K562 (cell line): ENCODE measurements around the gene TPSG1. TPM values are rescaled to one million over a fixed set of nuclear protein-coding genes. Genes with fewer than 3 reads are reported as not detected.

Source experiments
- ATAC-seq: fragments of 200-7000 bp; cut with Tn5 transposase; 3 replicates; pipeline ENCODE4 v1.9.1; 2020; ENCODE audit warnings: moderate library complexity
- BruUV-seq: library from RNA; stranded (reverse); fragments of 400-500 nt; replicated peaks from 2 replicates; lab custom pipeline; 2021; lab: Mats Ljungman, UMichigan
- CTCF ChIA-PET: fragments of 300-600 bp; formaldehyde crosslinking; extraction: SDS; loops from one replicate; lab custom pipeline; 2021; ENCODE audit warnings: low intra/inter-chr PET ratio; lab: Yijun Ruan, JAX
- POLR2A ChIA-PET: fragments of 300-600, 350-650 bp; sonication (Branson Sonifier 250); formaldehyde crosslinking; extraction: SDS; loops from one replicate; lab custom pipeline; 2021; ENCODE audit warnings: antibody characterized with exemption, inconsistent platforms; lab: Yijun Ruan, JAX
- DNase-seq, 4 experiments: peaks; one replicate each; pipeline versions ENCODE4 v3.0.0 to v3.0.0-alpha.2; 2011 to 2018; ENCODE audit warnings: low spot score in 3 of 4, mixed read lengths in 3 of 4; ENCODE audit errors: extremely low read depth in 1 of 4
- FAIRE-seq: peaks from 2 replicates; lab custom pipeline; 2011; peaks lifted over from hg19 to GRCh38; lab: Jason Lieb, UNC
- H2AFZ ChIP-seq: 2 replicates; pipeline ENCODE4 v1.6.0; 2011; ENCODE audit warnings: low read depth, low read length, control low read depth, inconsistent platforms
- H3K27ac ChIP-seq: fragments of 200-600 bp; 3 replicates; pipeline ENCODE4 v1.8.0; 2011; ENCODE audit warnings: low read depth, mild to moderate bottlenecking, control low read depth, inconsistent platforms, low read length, moderate library complexity, mixed read lengths; ENCODE audit errors: extremely low read depth
- H3K27me3 ChIP-seq, 2 experiments: fragments of 300-600 bp in 1 of 2; 2 replicates in 1 of 2; 3 replicates in 1 of 2; pipeline versions ENCODE4 v1.6.0 to v1.8.0; 2011; ENCODE audit warnings: inconsistent platforms in 2 of 2, low read length in 2 of 2, mild to moderate bottlenecking in 1 of 2, mixed read lengths in 1 of 2, moderate library complexity in 1 of 2; ENCODE audit not compliant: control insufficient read depth in 2 of 2, insufficient read depth in 2 of 2
- H3K36me3 ChIP-seq: fragments of 300-600 bp; 3 replicates; pipeline ENCODE4 v1.8.0; 2011; ENCODE audit warnings: mild to moderate bottlenecking, low read length, inconsistent platforms; ENCODE audit not compliant: control insufficient read depth, insufficient read depth
- H3K4me1 ChIP-seq, 2 experiments: fragments of 200-600 bp in 1 of 2; replicated peaks in 1 of 2; 2 replicates in 1 of 2; 3 replicates in 1 of 2; pipeline versions ENCODE4 v1.5.1 to v1.8.0; 2011; ENCODE audit warnings: inconsistent platforms in 2 of 2, low read length in 2 of 2, mild to moderate bottlenecking in 1 of 2, mixed read lengths in 1 of 2, moderate library complexity in 1 of 2; ENCODE audit not compliant: control insufficient read depth in 2 of 2, insufficient read depth in 2 of 2
- H3K4me2 ChIP-seq: 2 replicates; pipeline ENCODE4 v1.6.1; 2011; ENCODE audit warnings: low read length, control low read depth, inconsistent platforms, mixed read lengths; ENCODE audit not compliant: insufficient read depth
- H3K4me3 ChIP-seq: fragments of 200-600 bp; sonication (generic), shearing (Covaris generic); 2 replicates; pipeline ENCODE4 v1.5.1; 2016; ENCODE audit warnings: control low read depth, inconsistent platforms
- H3K79me2 ChIP-seq: fragments of 200-600 bp; 3 replicates; pipeline ENCODE4 v1.8.0; 2011; ENCODE audit warnings: low read length, inconsistent platforms; ENCODE audit not compliant: control insufficient read depth, insufficient read depth
- H3K9ac ChIP-seq, 2 experiments: 2 replicates each; pipeline versions ENCODE4 v1.6.0 to v1.6.1; 2011; ENCODE audit warnings: low read depth in 2 of 2, low read length in 2 of 2, control low read depth in 1 of 2, inconsistent platforms in 1 of 2, mild to moderate bottlenecking in 1 of 2, mixed read lengths in 1 of 2; ENCODE audit not compliant: insufficient read depth in 1 of 2
- H3K9me1 ChIP-seq: one replicate; pipeline ENCODE4 v1.6.0; 2011; ENCODE audit warnings: inconsistent platforms, mild to moderate bottlenecking, low read length, moderate library complexity; ENCODE audit not compliant: control insufficient read depth, insufficient read depth
- H3K9me3 ChIP-seq: replicated peaks from 2 replicates; pipeline ENCODE4 v1.5.1; 2011; ENCODE audit warnings: low read depth, low read length, inconsistent platforms; ENCODE audit not compliant: control insufficient read depth, insufficient read depth
- H4K20me1 ChIP-seq: replicated peaks from 2 replicates; pipeline ENCODE4 v1.6.1; 2011; ENCODE audit warnings: low read length, inconsistent platforms, mixed read lengths; ENCODE audit not compliant: control insufficient read depth, insufficient read depth
- ATF1 ChIP-seq, 2 experiments: fragments of 450-650 bp in 1 of 2; IDR thresholded peaks; 2 replicates each; pipeline ENCODE4 v1.6.1; 2016; ENCODE audit warnings: missing compliant biosample characterization in 1 of 2, missing genetic modification characterization in 1 of 2
- ZKSCAN1 ChIP-seq: fragments of 150-350 bp; IDR thresholded peaks from 2 replicates; pipeline ENCODE4 v1.6.1; 2016; ENCODE audit warnings: low read depth, low read length
- WGBS: fragments of 100-300 bp; shearing (Covaris generic); methylation state at CpG from one replicate; pipeline ENCODE4 v1.1.6; 2016; ENCODE audit warnings: low coverage, mixed read lengths; ENCODE audit not compliant: insufficient coverage; ENCODE audit errors: missing lambda C conversion rate; 5-methylcytosine and 5-hydroxymethylcytosine counted together
- in situ Hi-C: fragments of 300-500 bp; cut with MboI; formaldehyde crosslinking; loops from 4 replicates; pipeline ENCODE4 v1.15.0; 2018; ENCODE audit warnings: inconsistent platforms, mixed read lengths
- intact Hi-C: fragments of 100-400 bp; cut with micrococcal nuclease; formaldehyde crosslinking; loops from 2 replicates; pipeline ENCODE4 v1.14.2; 2022
- polyA plus RNA-seq, 8 experiments: library from polyadenylated mRNA; depleted of rRNA in 4 of 8; stranded (reverse) in 5 of 8; unstranded in 3 of 8; fragments of >200 nt; fragmentation: Nextera tagmentation in 2 of 8; fragmentation: Illumina TruSeq in 1 of 8; extraction: Ambion mirVana in 2 of 8; extraction: Trizol in 1 of 8; gene quantifications; 2 replicates each; pipeline versions ENCODE4 v1.2.1 to v1.2.3, GENCODE V29; 2011 to 2014; ENCODE audit warnings: inconsistent platforms in 1 of 8, missing spikeins in 1 of 8
- total RNA-seq, 7 experiments: library from RNA; depleted of rRNA in 6 of 7; stranded (reverse); fragments of >200 nt in 6 of 7; fragmentation: Illumina TruSeq in 2 of 7; extraction: Trizol in 2 of 7; gene quantifications; 2 replicates each; pipeline versions ENCODE4 v1.2.1 to v1.2.3, GENCODE V29; 2011 to 2021; ENCODE audit warnings: low replicate concordance in 1 of 7
- TF ChIP-seq, protein P1 (sequence below), 3 experiments: IDR thresholded peaks in 2 of 3; conservative IDR thresholded peaks in 1 of 3; 2 replicates each; pipeline ENCODE4 v1.5.1; 2011 to 2012; ENCODE audit warnings: low read length in 3 of 3, mild to moderate bottlenecking in 3 of 3, control low read depth in 2 of 3, improper control_type of control experiment in 1 of 3, inconsistent platforms in 1 of 3, low read depth in 1 of 3, mixed read lengths in 1 of 3, moderate library complexity in 1 of 3; ENCODE audit not compliant: insufficient read depth in 2 of 3
- TF ChIP-seq, protein P2 (sequence below), 2 experiments: IDR thresholded peaks; 2 replicates each; pipeline ENCODE4 v1.6.1; 2011; ENCODE audit warnings: borderline replicate concordance in 1 of 2, control low read depth in 1 of 2, low read depth in 1 of 2, low read length in 1 of 2, mild to moderate bottlenecking in 1 of 2, mixed read lengths in 1 of 2, moderate library complexity in 1 of 2; ENCODE audit not compliant: insufficient read depth in 1 of 2, insufficient read length in 1 of 2, poor library complexity in 1 of 2, severe bottlenecking in 1 of 2; ENCODE audit errors: extremely low read depth in 1 of 2
- TF ChIP-seq, protein P3 (sequence below): sonication (generic); formaldehyde crosslinking; IDR thresholded peaks from 2 replicates; pipeline ENCODE4 v1.8.0; 2022; ENCODE audit warnings: missing genetic modification reagents, mild to moderate bottlenecking, moderate library complexity, borderline replicate concordance

Gene TPSG1
- total and polyA plus RNA-seq, 9 of the 15 experiments (the other 6 are each of a cell fraction or from before 2014, with no cell fraction given) = not detected

- Histone ChIP-seq H4K20me1 (no peaks in the 10 kb centered on the region), H3K4me1 (peaks cover 0 to 46% of the 10 kb centered on the region in 2 experiments; a peak in 2 of 5 replicates), H3K4me2 (no peak overlapping the region), H3K9me1 (no peaks in the 10 kb centered on the region), H3K27ac (no peak overlapping the region), H3K9me3 (no peaks in the 10 kb centered on the region)
- peak; percentile 32; the same call in 1 of the 3 replicates for ATAC-seq
- TF ChIP-seq, protein P1, sequence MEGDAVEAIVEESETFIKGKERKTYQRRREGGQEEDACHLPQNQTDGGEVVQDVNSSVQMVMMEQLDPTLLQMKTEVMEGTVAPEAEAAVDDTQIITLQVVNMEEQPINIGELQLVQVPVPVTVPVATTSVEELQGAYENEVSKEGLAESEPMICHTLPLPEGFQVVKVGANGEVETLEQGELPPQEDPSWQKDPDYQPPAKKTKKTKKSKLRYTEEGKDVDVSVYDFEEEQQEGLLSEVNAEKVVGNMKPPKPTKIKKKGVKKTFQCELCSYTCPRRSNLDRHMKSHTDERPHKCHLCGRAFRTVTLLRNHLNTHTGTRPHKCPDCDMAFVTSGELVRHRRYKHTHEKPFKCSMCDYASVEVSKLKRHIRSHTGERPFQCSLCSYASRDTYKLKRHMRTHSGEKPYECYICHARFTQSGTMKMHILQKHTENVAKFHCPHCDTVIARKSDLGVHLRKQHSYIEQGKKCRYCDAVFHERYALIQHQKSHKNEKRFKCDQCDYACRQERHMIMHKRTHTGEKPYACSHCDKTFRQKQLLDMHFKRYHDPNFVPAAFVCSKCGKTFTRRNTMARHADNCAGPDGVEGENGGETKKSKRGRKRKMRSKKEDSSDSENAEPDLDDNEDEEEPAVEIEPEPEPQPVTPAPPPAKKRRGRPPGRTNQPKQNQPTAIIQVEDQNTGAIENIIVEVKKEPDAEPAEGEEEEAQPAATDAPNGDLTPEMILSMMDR (IDR thresholded peaks at IDR 0.05 in 2 of 3, conservative IDR thresholded peaks at IDR 0.05 in 1 of 3; ENCODE audit: insufficient read depth in 2 of 3, low read depth in 1 of 3, low read length in 3 of 3) = 0 out of 6 replicates have a peak, but pooled peaks of 1 of the 3 experiments have one; percentile 18
- TF ChIP-seq ZKSCAN1 (0 out of 2 replicates have a peak, but pooled peaks have one; percentile 11), ATF1 (CRISPR knock-in tag; IDR thresholded peaks at IDR 0.05) (no peak), ATF1 (tag; IDR thresholded peaks at IDR 0.05) (no peak)
- TF ChIP-seq, protein P2, sequence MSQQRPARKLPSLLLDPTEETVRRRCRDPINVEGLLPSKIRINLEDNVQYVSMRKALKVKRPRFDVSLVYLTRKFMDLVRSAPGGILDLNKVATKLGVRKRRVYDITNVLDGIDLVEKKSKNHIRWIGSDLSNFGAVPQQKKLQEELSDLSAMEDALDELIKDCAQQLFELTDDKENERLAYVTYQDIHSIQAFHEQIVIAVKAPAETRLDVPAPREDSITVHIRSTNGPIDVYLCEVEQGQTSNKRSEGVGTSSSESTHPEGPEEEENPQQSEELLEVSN (IDR thresholded peaks at IDR 0.05; ENCODE audit: borderline replicate concordance in 1 of 2, extremely low read depth in 1 of 2, insufficient read depth in 1 of 2, insufficient read length in 1 of 2, low read depth in 1 of 2, low read length in 1 of 2, poor library complexity in 1 of 2, severe bottlenecking in 1 of 2) = peak in 1 of 2 experiments; percentile 31
- TF ChIP-seq, protein P3, sequence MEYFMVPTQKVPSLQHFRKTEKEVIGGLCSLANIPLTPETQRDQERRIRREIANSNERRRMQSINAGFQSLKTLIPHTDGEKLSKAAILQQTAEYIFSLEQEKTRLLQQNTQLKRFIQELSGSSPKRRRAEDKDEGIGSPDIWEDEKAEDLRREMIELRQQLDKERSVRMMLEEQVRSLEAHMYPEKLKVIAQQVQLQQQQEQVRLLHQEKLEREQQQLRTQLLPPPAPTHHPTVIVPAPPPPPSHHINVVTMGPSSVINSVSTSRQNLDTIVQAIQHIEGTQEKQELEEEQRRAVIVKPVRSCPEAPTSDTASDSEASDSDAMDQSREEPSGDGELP (CRISPR knock-in tag) = 0 out of 2 replicates have a peak, but pooled peaks have one; percentile 17
- TF ChIP-seq, all 486 proteins: peak for 4
- no TSS peak for BruUV-seq
- no peak for FAIRE-seq
- H3K9ac ChIP-seq = no peak overlapping the region
- H3K27me3 ChIP-seq = peaks cover 32 to 84% of the 10 kb centered on the region in 2 experiments; a peak in 4 of 5 replicates
- H3K36me3 ChIP-seq = no peaks in the 10 kb centered on the region
- 3% methylated on average over 7 of the region's 9 CpGs for WGBS
- in situ Hi-C loops (no loop called here), intact Hi-C loops (no loop called here)
- H3K79me2 ChIP-seq = no peaks in the 10 kb centered on the region
- H3K4me3 ChIP-seq = no peak overlapping the region
- ChIA-PET POLR2A (interaction anchor here (0.6 to 0.7 kb wide), 2 partner anchors 25 to 333 kb away, joined by 3 read pairs; no protein-coding TSS in a partner anchor), CTCF (no interaction called here)
- H2AFZ ChIP-seq = no peak overlapping the region
- no peak for DNase-seq
Measured at GRCh38 chr16:1206326-1206725, 18.7 kb downstream of the TPSG1 start.
